Activated naive CD8-positive, alpha-beta T cell treated with anti-CD3 and anti-CD28 coated beads, Interleukin-2, amount 10 ng/mL, durations not matched to agents 7 days and 5 days (primary cell): Measurements from ENCODE around the gene DDX17. TPM values are rescaled to one million over a fixed set of nuclear protein-coding genes. Genes with fewer than 3 reads are reported as not detected.
"Not testable (repeated sequence)": the region's sequence is repeated elsewhere in the genome, so short reads cannot be mapped to it uniquely, and the experiment has no call there.

ENCODE experiments used
- ATAC-seq: fragments of 150-1000 bp; cut with Tn5 transposase; one replicate; pipeline ENCODE4 v1.10.0; 2021; ENCODE audit warnings: low read depth, moderate library complexity
- POLR2A ChIA-PET: fragments of 350-600 bp; sonication (Branson Sonifier 250); formaldehyde crosslinking; loops from one replicate; lab custom pipeline; 2021; ENCODE audit warnings: antibody characterized with exemption; lab: Charles Lee
- DNase-seq: peaks from one replicate; pipeline ENCODE4 v3.0.0; 2021
- H3K27ac Mint-ChIP-seq: one replicate; pipeline ENCODE4 v1.8.0; 2022; ENCODE audit warnings: mild to moderate bottlenecking, mixed read lengths
- H3K27me3 Mint-ChIP-seq: one replicate; pipeline ENCODE4 v1.8.0; 2022; ENCODE audit warnings: mild to moderate bottlenecking, moderate library complexity, mixed read lengths
- H3K36me3 Mint-ChIP-seq: one replicate; pipeline ENCODE4 v1.8.0; 2021; ENCODE audit warnings: mild to moderate bottlenecking, mixed read lengths
- H3K4me1 Mint-ChIP-seq: one replicate; pipeline ENCODE4 v1.8.0; 2021; ENCODE audit warnings: mixed read lengths
- H3K4me3 Mint-ChIP-seq: one replicate; pipeline ENCODE4 v1.8.0; 2022; ENCODE audit warnings: mild to moderate bottlenecking, moderate library complexity, mixed read lengths
- H3K9me3 Mint-ChIP-seq: one replicate; pipeline ENCODE4 v1.8.0; 2021; ENCODE audit warnings: mixed read lengths
- total RNA-seq, 2 experiments: library from RNA; stranded (reverse); gene quantifications; one replicate each; pipeline ENCODE4 v1.2.3, GENCODE V29; 2021

The DDX17 gene
- total RNA-seq, 2 experiments from 2014 or later = 667 to 710 TPM

DNA sequence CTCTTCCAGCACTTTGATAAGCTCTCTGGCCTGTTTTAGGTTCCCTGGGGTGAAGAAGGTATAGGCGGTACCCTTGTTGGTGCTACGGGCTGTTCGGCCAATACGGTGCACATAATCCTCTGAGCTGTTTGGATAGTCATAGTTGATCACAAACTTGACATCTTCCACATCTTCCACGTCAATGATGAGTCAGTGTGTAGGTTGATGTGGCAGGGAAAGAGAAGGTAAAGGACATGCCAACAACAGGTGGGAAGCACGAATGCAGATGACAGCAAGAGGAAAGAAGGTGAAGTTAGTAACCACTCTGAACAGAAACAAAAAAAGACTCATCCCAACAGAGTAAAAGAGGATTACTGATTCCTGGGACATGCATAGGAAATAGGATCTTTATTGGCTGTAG is 18.2 kb downstream of the DDX17 start:
- Mint-ChIP-seq H3K36me3 (peaks cover 55% of the 10 kb centered on the region), H3K9me3 (no peaks in the 10 kb centered on the region), H3K27ac (peak overlapping the region; percentile 60), H3K27me3 (no peaks in the 10 kb centered on the region), H3K4me1 (peaks cover 45% of the 10 kb centered on the region), H3K4me3 (no peak overlapping the region)
- no peak for DNase-seq
- peak; percentile 10 for ATAC-seq
- POLR2A ChIA-PET = interaction anchor here (0.6 to 1.4 kb wide), 2 partner anchors 11 to 30 kb away, joined by 3 to 5 read pairs; no protein-coding TSS in a partner anchor

- ATAC-seq = no peak
- no peaks in the 10 kb centered on the region for H3K9me3 Mint-ChIP-seq
- no peak for DNase-seq
- peaks cover 63% of the 10 kb centered on the region for H3K36me3 Mint-ChIP-seq
- POLR2A ChIA-PET = interaction anchor here (0.7 to 1.5 kb wide), 5 partner anchors 9 to 193 kb away, joined by 3 to 5 read pairs (median 3); no protein-coding TSS in a partner anchor
- H3K27ac Mint-ChIP-seq = no peak overlapping the region
- H3K27me3 Mint-ChIP-seq = no peaks in the 10 kb centered on the region
- peaks cover 33% of the 10 kb centered on the region for H3K4me1 Mint-ChIP-seq
- no peak overlapping the region for H3K4me3 Mint-ChIP-seq
Observed at GRCh38 chr22:38485783-38486182, 20.3 kb downstream of the DDX17 start.

GRCh38 chr22:38484244-38484643 is 21.9 kb downstream of the DDX17 start:
- peaks cover 24% of the 10 kb centered on the region for H3K4me1 Mint-ChIP-seq
- H3K9me3 Mint-ChIP-seq = no peaks in the 10 kb centered on the region
- ATAC-seq = no peak
- H3K36me3 Mint-ChIP-seq = peaks cover 51% of the 10 kb centered on the region
- POLR2A ChIA-PET = interaction anchor here (0.7 to 1.3 kb wide), 2 partner anchors 8 to 668 kb away, joined by 3 to 4 read pairs; no protein-coding TSS in a partner anchor
- no peak for DNase-seq
- no peak overlapping the region for H3K4me3 Mint-ChIP-seq
- no peaks in the 10 kb centered on the region for H3K27me3 Mint-ChIP-seq
- peak overlapping the region; percentile 1 for H3K27ac Mint-ChIP-seq

DNA sequence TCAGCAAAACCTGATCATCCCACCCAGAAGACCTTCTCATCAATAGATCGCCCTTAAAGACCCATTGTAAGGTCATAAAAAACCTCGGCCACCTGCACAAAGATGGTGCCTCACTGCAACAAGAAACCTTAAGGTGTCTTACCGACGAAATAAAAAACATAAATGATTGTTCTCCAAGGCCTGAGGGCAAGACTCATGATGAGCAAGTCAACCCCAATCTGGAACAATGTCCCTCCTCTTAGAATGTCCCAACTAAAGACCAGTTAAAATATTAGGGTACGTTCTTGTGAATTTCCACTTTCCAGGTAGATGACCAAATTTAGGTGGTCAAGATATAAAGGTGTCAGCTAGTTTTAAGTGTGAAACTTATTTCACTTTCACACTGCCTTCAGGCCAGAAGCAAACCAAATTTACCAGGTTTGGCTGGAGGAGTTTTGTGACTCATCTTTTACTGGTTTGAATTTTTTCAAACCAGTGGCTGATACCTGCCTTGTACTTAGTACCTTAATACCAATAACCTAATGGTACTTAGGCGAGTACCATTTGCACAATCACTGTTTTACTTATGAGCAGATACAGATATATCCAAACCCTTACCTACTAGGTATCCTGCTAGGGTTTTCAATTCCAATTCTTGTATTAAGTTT is 23.3 kb downstream of the DDX17 start:
- peaks cover 18% of the 10 kb centered on the region for H3K4me1 Mint-ChIP-seq
- POLR2A ChIA-PET = interaction anchor here (1.3 kb wide), 1 partner anchor 9 kb away, joined by 3 read pairs; no protein-coding TSS in a partner anchor
- ATAC-seq (no peak), DNase-seq (no peak)
- H3K4me3 Mint-ChIP-seq = no peak overlapping the region
- H3K27ac Mint-ChIP-seq = peak overlapping the region; percentile 30
- H3K9me3 Mint-ChIP-seq = no peaks in the 10 kb centered on the region
- H3K36me3 Mint-ChIP-seq = peaks cover 43% of the 10 kb centered on the region
- no peaks in the 10 kb centered on the region for H3K27me3 Mint-ChIP-seq

DNA sequence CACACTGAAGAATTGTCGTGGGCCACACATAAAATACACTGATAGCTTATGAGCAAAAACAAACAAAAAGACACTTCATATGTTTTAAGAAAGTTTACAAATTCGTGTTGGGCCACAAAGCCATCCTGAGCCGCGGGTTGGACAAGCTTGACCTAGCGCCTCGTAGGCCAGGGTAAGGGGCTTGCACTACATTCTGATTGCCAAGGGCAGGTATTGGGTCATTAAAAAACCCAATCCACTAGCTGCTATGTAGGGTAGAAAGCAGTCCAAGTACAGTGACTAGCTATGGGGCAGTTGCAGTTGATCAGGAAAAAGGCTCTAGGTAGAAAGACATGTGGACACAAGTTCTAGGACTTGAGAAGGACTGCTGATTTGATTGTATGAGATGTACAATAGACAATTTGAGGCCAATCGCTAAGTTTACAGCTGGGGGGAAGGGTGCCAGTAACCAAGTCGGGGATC is 24.2 kb downstream of the DDX17 start:
- Mint-ChIP-seq H3K4me1 (peaks cover 17% of the 10 kb centered on the region), H3K27ac (peak overlapping the region; percentile 45), H3K27me3 (no peaks in the 10 kb centered on the region), H3K9me3 (no peaks in the 10 kb centered on the region), H3K36me3 (peaks cover 42% of the 10 kb centered on the region), H3K4me3 (no peak overlapping the region)
- POLR2A ChIA-PET = interaction anchor here (0.7 to 1.0 kb wide), 3 partner anchors 9 to 21 kb away, joined by 3 to 4 read pairs (median 3); partner anchors contain the start of gene KDELR3
- no peak for ATAC-seq
- no peak for DNase-seq

DNA sequence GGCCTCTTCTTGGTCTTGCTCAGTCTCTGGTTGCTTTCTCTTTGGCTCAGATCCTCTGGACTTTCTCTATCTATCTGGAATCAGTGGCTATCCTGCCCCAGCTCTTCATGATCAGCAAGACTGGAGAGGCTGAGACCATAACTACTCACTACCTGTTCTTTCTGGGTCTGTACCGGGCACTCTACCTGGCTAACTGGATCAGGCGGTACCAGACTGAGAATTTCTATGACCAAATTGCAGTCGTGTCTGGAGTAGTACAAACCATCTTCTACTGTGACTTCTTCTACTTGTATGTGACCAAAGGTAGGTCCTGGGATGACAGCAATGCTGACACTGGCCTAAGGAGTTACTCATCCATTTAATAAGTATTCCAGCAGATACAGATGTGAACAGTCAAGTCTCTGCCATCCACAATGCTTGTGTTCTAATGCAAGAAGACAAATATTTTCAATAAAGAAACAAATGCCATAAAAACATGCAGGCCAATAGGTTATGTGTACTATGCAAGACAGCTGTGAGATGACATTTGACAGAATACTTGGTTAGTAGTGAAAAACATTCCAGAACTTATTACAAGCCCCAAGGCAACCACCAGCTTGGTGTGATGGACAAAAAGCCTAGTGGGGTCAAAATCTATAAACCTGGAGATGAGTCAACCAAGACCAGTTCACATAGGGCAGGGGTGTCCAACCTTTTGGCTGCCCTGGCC is 24.8 kb downstream of the DDX17 start:
- DNase-seq (no peak), ATAC-seq (no peak)
- Mint-ChIP-seq H3K36me3 (peaks cover 37% of the 10 kb centered on the region), H3K4me3 (no peak overlapping the region), H3K27me3 (no peaks in the 10 kb centered on the region), H3K27ac (no peak overlapping the region), H3K4me1 (peaks cover 13% of the 10 kb centered on the region), H3K9me3 (no peaks in the 10 kb centered on the region)
- POLR2A ChIA-PET = interaction anchor here (0.7 to 1.6 kb wide), 5 partner anchors 9 to 22 kb away, joined by 3 to 7 read pairs (median 3); partner anchors contain the start of gene KDELR3

DNA sequence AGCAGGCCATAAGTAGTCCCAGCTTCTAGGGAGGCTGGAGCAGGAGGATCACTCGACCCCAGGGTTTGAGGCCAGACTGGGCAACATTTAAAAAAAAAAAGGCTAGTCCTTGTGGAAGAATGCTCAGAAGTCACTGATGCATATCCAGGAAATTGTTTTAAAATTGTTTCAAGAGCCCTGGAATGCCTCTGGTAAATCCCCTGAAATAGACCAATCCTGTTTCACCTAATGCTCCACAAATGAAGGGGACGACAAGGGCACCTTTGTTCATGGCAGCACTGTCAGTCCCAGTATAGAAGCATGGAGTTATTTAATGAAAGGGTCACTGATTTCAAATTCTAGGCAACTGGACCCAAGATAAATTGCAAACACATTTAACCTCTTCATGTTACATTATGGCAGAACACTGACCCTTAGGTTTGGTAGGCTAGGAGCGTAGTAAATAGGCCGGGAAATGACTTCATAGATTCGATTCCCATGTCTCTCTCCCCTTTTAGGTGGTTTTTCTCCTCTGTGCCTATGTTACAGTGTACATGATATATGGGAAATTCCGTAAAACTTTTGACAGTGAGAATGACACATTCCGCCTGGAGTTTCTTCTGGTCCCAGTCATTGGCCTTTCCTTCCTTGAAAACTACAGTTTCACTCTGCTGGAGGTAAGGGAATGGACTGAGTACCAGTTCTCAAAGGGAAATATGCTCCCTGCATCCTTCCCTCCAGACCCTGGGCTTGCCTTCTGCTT is 26.8 kb downstream of the DDX17 start:
- Mint-ChIP-seq H3K4me1 (peaks cover 4% of the 10 kb centered on the region), H3K36me3 (peaks cover 25% of the 10 kb centered on the region), H3K9me3 (no peaks in the 10 kb centered on the region), H3K27me3 (no peaks in the 10 kb centered on the region), H3K27ac (no peak overlapping the region), H3K4me3 (no peak overlapping the region)
- DNase-seq (no peak), ATAC-seq (no peak)
- POLR2A ChIA-PET = interaction anchor here (1.6 kb wide), 1 partner anchor 10 kb away, joined by 3 read pairs; no protein-coding TSS in a partner anchor

DNA sequence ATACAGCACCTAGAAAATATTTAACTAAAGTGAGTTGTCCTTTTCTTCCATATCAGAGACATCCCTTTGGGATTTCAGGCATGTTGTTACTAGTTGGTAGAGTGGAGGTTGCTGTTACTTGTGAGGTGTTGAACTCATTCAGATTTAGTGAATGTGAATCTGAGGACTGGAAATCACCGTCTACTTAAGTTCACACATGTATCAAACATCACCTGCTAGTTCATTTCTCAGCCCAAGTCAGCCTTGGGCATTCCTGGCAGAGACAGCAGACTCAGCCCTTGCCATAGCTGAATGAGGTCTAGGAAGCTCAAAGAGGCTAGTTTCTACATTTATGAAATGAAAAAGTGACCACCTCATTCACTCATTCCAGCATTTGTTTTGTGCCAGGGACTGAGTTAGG is 28.5 kb downstream of the DDX17 start:
- Mint-ChIP-seq H3K9me3 (no peaks in the 10 kb centered on the region), H3K4me3 (no peak overlapping the region), H3K36me3 (peaks cover 15% of the 10 kb centered on the region), H3K27ac (no peak overlapping the region), H3K27me3 (peaks cover 2% of the 10 kb centered on the region), H3K4me1 (no peaks in the 10 kb centered on the region)
- no peak for DNase-seq
- no peak for ATAC-seq
- POLR2A ChIA-PET = interaction anchor here (0.7 kb wide), 1 partner anchor 842 kb away, joined by 3 read pairs; no protein-coding TSS in a partner anchor

GRCh38 chr22:38474003-38474607 is 32.0 kb downstream of the DDX17 start:
- Mint-ChIP-seq H3K36me3 (no peaks in the 10 kb centered on the region), H3K27ac (no peak overlapping the region), H3K4me1 (no peaks in the 10 kb centered on the region), H3K27me3 (peaks cover 2% of the 10 kb centered on the region), H3K9me3 (no peaks in the 10 kb centered on the region), H3K4me3 (no peak overlapping the region)
- ATAC-seq (no peak), DNase-seq (no peak)
- POLR2A ChIA-PET = no interaction called here

- no peak overlapping the region for H3K4me3 Mint-ChIP-seq
- POLR2A ChIA-PET = no interaction called here
- peaks cover 8% of the 10 kb centered on the region for H3K4me1 Mint-ChIP-seq
- ATAC-seq = no peak
- no peak overlapping the region for H3K27ac Mint-ChIP-seq
- peaks cover 15% of the 10 kb centered on the region for H3K27me3 Mint-ChIP-seq
- no peak for DNase-seq
- no peaks in the 10 kb centered on the region for H3K9me3 Mint-ChIP-seq
- H3K36me3 Mint-ChIP-seq = no peaks in the 10 kb centered on the region
Observed at GRCh38 chr22:38471237-38471636, 34.9 kb downstream of the DDX17 start.

DNA sequence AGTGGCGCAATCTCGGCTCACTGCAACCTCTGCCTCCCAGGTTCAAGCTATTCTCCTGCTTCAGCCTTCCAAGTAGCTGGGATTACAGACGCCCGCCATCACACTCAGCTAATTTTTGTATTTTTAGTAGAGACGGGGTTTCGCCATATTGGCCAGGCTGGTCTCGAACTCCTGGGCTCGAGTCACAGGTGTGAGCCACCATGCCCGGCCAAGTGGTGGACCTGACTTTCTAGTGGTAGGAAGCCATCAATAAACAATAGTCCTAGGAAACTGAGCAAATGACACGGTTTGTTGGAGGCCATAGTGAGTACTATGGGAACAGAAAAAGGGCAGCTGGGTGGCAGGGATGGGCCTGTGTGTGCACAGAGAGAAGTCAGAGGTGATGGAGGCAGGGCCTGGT is 35.9 kb downstream of the DDX17 start:
- not testable (repeated sequence) for H3K27ac Mint-ChIP-seq, H3K36me3 Mint-ChIP-seq, H3K4me3 Mint-ChIP-seq, H3K9me3 Mint-ChIP-seq, DNase-seq, ATAC-seq
- H3K27me3 Mint-ChIP-seq = peaks cover 26% of the 10 kb centered on the region
- H3K4me1 Mint-ChIP-seq = peaks cover 10% of the 10 kb centered on the region
- POLR2A ChIA-PET = interaction anchor here (1.1 kb wide), 1 partner anchor 10 kb away, joined by 3 read pairs; no protein-coding TSS in a partner anchor

GRCh38 chr22:38469306-38469781 is 36.8 kb downstream of the DDX17 start:
- POLR2A ChIA-PET = interaction anchor here (1.1 kb wide), 1 partner anchor 11 kb away, joined by 3 read pairs; no protein-coding TSS in a partner anchor
- DNase-seq (no peak), ATAC-seq (no peak)
- no peaks in the 10 kb centered on the region for H3K9me3 Mint-ChIP-seq
- H3K27ac Mint-ChIP-seq = no peak overlapping the region
- peaks cover 32% of the 10 kb centered on the region for H3K27me3 Mint-ChIP-seq
- no peak overlapping the region for H3K4me3 Mint-ChIP-seq
- no peaks in the 10 kb centered on the region for H3K36me3 Mint-ChIP-seq
- peaks cover 10% of the 10 kb centered on the region for H3K4me1 Mint-ChIP-seq
